Right renal pelvis (tissue), 4 donors: ENCODE measurements around the gene KIFC1. TPM values are rescaled to one million over a fixed set of nuclear protein-coding genes. Genes with fewer than 3 reads are reported as not detected.

Experiments used
- polyA plus RNA-seq, 4 donors: library from polyadenylated mRNA; unstranded; fragments of 120-200 nt; gene quantifications; one replicate each; pipeline ENCODE4 v1.2.1, GENCODE V29; 2013; ENCODE audit not compliant: insufficient read length in 4 of 4

The KIFC1 gene
- polyA plus RNA-seq, 4 donors, result 35.4 to 39.6 (median 38.3) TPM

Other genes with a start within 250 kb of the KIFC1 start
- 1 to 10 TPM; 4.7 to 5.6 (median 5.4) TPM for gene COL11A2, start 199.4 kb upstream of the KIFC1 start, polyA plus RNA-seq
- gene RXRB, start 191.2 kb upstream of the KIFC1 start, polyA plus RNA-seq, result 10 to 100 TPM; 53.7 to 56.5 (median 54.3) TPM
- gene SLC39A7, start 191.0 kb upstream of the KIFC1 start, polyA plus RNA-seq, result 100 to 1,000 TPM; 102 to 118 (median 105) TPM
- 10 to 100 TPM; 20.5 to 35.1 (median 26.7) TPM for gene HSD17B8, start 187.2 kb upstream of the KIFC1 start, polyA plus RNA-seq
- 10 to 100 TPM; 51.5 to 64.6 (median 56.8) TPM for gene RING1, start 183.3 kb upstream of the KIFC1 start, polyA plus RNA-seq
- 10 to 100 TPM; 64.3 to 81.7 (median 70.6) TPM for gene VPS52, start 119.9 kb upstream of the KIFC1 start, polyA plus RNA-seq
- 1,000 to 10,000 TPM; 2,953 to 3,403 (median 3,031) TPM for gene RPS18, start 119.7 kb upstream of the KIFC1 start, polyA plus RNA-seq
- gene B3GALT4, start 114.7 kb upstream of the KIFC1 start, polyA plus RNA-seq, result 1 to 10 TPM; 4.2 to 5.8 (median 4.6) TPM
- 10 to 100 TPM; 59.9 to 72.6 (median 62.5) TPM for gene WDR46, start 102.6 kb upstream of the KIFC1 start, polyA plus RNA-seq
- 10 to 100 TPM; 64.2 to 78.3 (median 73.5) TPM for gene PFDN6, start 102.2 kb upstream of the KIFC1 start, polyA plus RNA-seq
- 100 to 1,000 TPM in 3 of 4 donors, 10 to 100 TPM in 1; 98.4 to 122 (median 109) TPM for gene RGL2, start 92.9 kb upstream of the KIFC1 start, polyA plus RNA-seq
- 10 to 100 TPM; 31.8 to 43.1 (median 36.2) TPM for gene TAPBP, start 77.7 kb upstream of the KIFC1 start, polyA plus RNA-seq
- gene ZBTB22, start 74.1 kb upstream of the KIFC1 start, polyA plus RNA-seq, result 10 to 100 TPM; 23.9 to 26.2 (median 25.2) TPM
- 10 to 100 TPM; 52.3 to 58.4 (median 57.6) TPM for gene DAXX, start 68.9 kb upstream of the KIFC1 start, polyA plus RNA-seq
- gene PHF1, start 19.2 kb downstream of the KIFC1 start, polyA plus RNA-seq, result 10 to 100 TPM; 71.7 to 80.5 (median 73.3) TPM
- 100 to 1,000 TPM; 218 to 278 (median 226) TPM for gene CUTA, start 26.3 kb downstream of the KIFC1 start, polyA plus RNA-seq
- gene SYNGAP1, start 28.2 kb downstream of the KIFC1 start, polyA plus RNA-seq, result 10 to 100 TPM; 25.8 to 33.9 (median 30.6) TPM
- gene ZBTB9, start 62.8 kb downstream of the KIFC1 start, polyA plus RNA-seq, result 10 to 100 TPM; 15.3 to 18.0 (median 16.2) TPM
- 10 to 100 TPM; 23.0 to 25.7 (median 24.2) TPM for gene BAK1, start 188.5 kb downstream of the KIFC1 start, polyA plus RNA-seq
- 1 to 10 TPM; 7.5 to 9.2 (median 8.7) TPM for gene ITPR3, start 229.5 kb downstream of the KIFC1 start, polyA plus RNA-seq